ENCODE measurements around the gene TRIM5. TPM values are rescaled to one million over a fixed set of nuclear protein-coding genes. Genes with fewer than 3 reads are reported as not detected.

The TRIM5 gene
- total and polyA plus RNA-seq, 9 of the 15 experiments (the other 6 are each of a cell fraction or from before 2014, with no cell fraction given), result 7.7 to 20.8 (median 15.0) TPM

GRCh38 chr11:5639953-5640352 is 44.9 kb downstream of the TRIM5 start (continued):
- TF ChIP-seq AFF4 (CRISPR knock-in tag; IDR thresholded peaks at IDR 0.05), result no peak
- TF ChIP-seq L3MBTL2 (IDR thresholded peaks at IDR 0.05), result no peak
- TF ChIP-seq SREBF1 (IDR thresholded peaks at IDR 0.05; ENCODE audit: borderline replicate concordance, low read depth, low read length), result no peak
- TF ChIP-seq ZNF263 (CRISPR knock-in tag; IDR thresholded peaks at IDR 0.05; ENCODE audit: borderline replicate concordance), result no peak
- TF ChIP-seq GTF2F1 (IDR thresholded peaks at IDR 0.05; ENCODE audit: low read depth, low read length), result no peak
- TF ChIP-seq CTCFL (IDR thresholded peaks at IDR 0.05; ENCODE audit: borderline replicate concordance, insufficient read depth, low read depth, low read length, poor library complexity, severe bottlenecking), result no peak
- no peak for TF ChIP-seq CREB3L1 (IDR thresholded peaks at IDR 0.05; ENCODE audit: borderline replicate concordance, low read depth)

All from K562 (cell line).